ENCODE measurements around the gene ACTG2. TPM values are rescaled to one million over a fixed set of nuclear protein-coding genes. Genes with fewer than 3 reads are reported as not detected.

Gene ACTG2
- total and polyA plus RNA-seq, 2 experiments from 2014 or later, result 20.3 to 41.1 TPM

DNA sequence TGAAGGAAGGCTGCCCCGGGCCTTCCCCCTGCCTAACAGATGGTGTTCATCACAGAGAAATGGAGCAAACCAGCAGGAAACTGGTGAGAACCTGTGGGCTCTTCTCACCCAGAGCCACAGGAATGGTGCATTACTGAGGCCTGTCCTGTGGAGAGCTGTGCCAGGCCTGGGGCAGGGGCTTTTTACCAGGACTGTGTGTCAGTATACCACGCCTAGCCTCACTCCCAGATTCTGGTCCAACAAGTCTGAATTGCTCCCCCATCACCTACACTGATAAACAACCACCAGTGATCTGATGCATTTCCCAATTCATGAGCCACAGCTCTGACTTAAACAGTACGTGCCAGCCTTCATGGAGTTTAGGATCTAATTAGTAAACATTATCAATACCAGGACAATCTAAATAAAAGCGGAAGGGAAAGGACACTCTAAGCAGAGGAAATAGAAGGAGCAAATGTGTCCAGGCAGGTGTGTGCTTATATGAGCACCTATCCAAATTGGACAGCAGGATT is 24.9 kb downstream of the ACTG2 start:
- no peaks in the 10 kb centered on the region for H3K27me3 ChIP-seq
- no peaks in the 10 kb centered on the region for H3K79me2 ChIP-seq
- H3K27ac ChIP-seq, result no peak overlapping the region
- H3K9me3 ChIP-seq (ENCODE audit: low read depth), result no peaks in the 10 kb centered on the region
- WGBS (ENCODE audit: low lambda C conversion rate, missing lambda C conversion rate), result 87% methylated on average over 4 of the region's 4 CpGs
- no peak for DNase-seq (ENCODE audit: low spot score)
- TF ChIP-seq, protein P1, sequence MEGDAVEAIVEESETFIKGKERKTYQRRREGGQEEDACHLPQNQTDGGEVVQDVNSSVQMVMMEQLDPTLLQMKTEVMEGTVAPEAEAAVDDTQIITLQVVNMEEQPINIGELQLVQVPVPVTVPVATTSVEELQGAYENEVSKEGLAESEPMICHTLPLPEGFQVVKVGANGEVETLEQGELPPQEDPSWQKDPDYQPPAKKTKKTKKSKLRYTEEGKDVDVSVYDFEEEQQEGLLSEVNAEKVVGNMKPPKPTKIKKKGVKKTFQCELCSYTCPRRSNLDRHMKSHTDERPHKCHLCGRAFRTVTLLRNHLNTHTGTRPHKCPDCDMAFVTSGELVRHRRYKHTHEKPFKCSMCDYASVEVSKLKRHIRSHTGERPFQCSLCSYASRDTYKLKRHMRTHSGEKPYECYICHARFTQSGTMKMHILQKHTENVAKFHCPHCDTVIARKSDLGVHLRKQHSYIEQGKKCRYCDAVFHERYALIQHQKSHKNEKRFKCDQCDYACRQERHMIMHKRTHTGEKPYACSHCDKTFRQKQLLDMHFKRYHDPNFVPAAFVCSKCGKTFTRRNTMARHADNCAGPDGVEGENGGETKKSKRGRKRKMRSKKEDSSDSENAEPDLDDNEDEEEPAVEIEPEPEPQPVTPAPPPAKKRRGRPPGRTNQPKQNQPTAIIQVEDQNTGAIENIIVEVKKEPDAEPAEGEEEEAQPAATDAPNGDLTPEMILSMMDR (IDR thresholded peaks at IDR 0.05; ENCODE audit: poor library complexity), result no peak
- TF ChIP-seq EZH2 (IDR thresholded peaks at IDR 0.05; ENCODE audit: borderline replicate concordance) (no peak), EZH2phosphoT487 (IDR thresholded peaks at IDR 0.05; ENCODE audit: low read depth, severe bottlenecking, unreplicated experiment) (no peak)
- no peak overlapping the region for H3K4me2 ChIP-seq
- H3K4me3 ChIP-seq, result no peak overlapping the region
- H4K20me1 ChIP-seq (ENCODE audit: insufficient read depth, poor library complexity, severe bottlenecking), result no peaks in the 10 kb centered on the region
- H3K9me2 ChIP-seq (replicated peaks; ENCODE audit: insufficient read depth), result no peaks in the 10 kb centered on the region
- no peaks in the 10 kb centered on the region for H3K4me1 ChIP-seq (ENCODE audit: insufficient read depth)
- H3K36me3 ChIP-seq (replicated peaks; ENCODE audit: insufficient read depth, low read depth), result no peaks in the 10 kb centered on the region
- no peak overlapping the region for H2AFZ ChIP-seq

- no peaks in the 10 kb centered on the region for H4K20me1 ChIP-seq (ENCODE audit: insufficient read depth, poor library complexity, severe bottlenecking)
- H3K79me2 ChIP-seq, result no peaks in the 10 kb centered on the region
- WGBS (ENCODE audit: low lambda C conversion rate, missing lambda C conversion rate), result 91% methylated on average over 3 of the region's 3 CpGs
- no peak overlapping the region for H3K27ac ChIP-seq
- DNase-seq (ENCODE audit: low spot score), result no peak
- no peak overlapping the region for H2AFZ ChIP-seq
- no peaks in the 10 kb centered on the region for H3K36me3 ChIP-seq (replicated peaks; ENCODE audit: insufficient read depth, low read depth)
- H3K4me3 ChIP-seq, result no peak overlapping the region
- H3K4me2 ChIP-seq, result no peak overlapping the region
- no peaks in the 10 kb centered on the region for H3K9me3 ChIP-seq (ENCODE audit: low read depth)
- no peaks in the 10 kb centered on the region for H3K27me3 ChIP-seq
- TF ChIP-seq EZH2 (IDR thresholded peaks at IDR 0.05; ENCODE audit: borderline replicate concordance) (no peak), EZH2phosphoT487 (IDR thresholded peaks at IDR 0.05; ENCODE audit: low read depth, severe bottlenecking, unreplicated experiment) (no peak)
- TF ChIP-seq, protein P1 (IDR thresholded peaks at IDR 0.05; ENCODE audit: poor library complexity), result no peak
- no peaks in the 10 kb centered on the region for H3K9me2 ChIP-seq (replicated peaks; ENCODE audit: insufficient read depth)
- H3K4me1 ChIP-seq (ENCODE audit: insufficient read depth), result no peaks in the 10 kb centered on the region
Observed at GRCh38 chr2:73918856-73919255, 26.0 kb downstream of the ACTG2 start.

- H2AFZ ChIP-seq, result no peak overlapping the region
Observed at GRCh38 chr2:73919596-73920228, 26.9 kb downstream of the ACTG2 start.

More at GRCh38 chr2:73919596-73920228, 26.9 kb downstream of the ACTG2 start:
- Histone ChIP-seq H4K20me1 (ENCODE audit: insufficient read depth, poor library complexity, severe bottlenecking) (no peaks in the 10 kb centered on the region), H3K9me2 (replicated peaks; ENCODE audit: insufficient read depth) (no peaks in the 10 kb centered on the region), H3K4me1 (ENCODE audit: insufficient read depth) (no peaks in the 10 kb centered on the region), H3K4me2 (no peak overlapping the region), H3K9me3 (ENCODE audit: low read depth) (no peaks in the 10 kb centered on the region), H3K27me3 (no peaks in the 10 kb centered on the region), H3K4me3 (no peak overlapping the region), H3K79me2 (no peaks in the 10 kb centered on the region), H3K36me3 (replicated peaks; ENCODE audit: insufficient read depth, low read depth) (no peaks in the 10 kb centered on the region), H3K27ac (no peak overlapping the region)
- TF ChIP-seq EZH2phosphoT487 (IDR thresholded peaks at IDR 0.05; ENCODE audit: low read depth, severe bottlenecking, unreplicated experiment) (no peak), EZH2 (IDR thresholded peaks at IDR 0.05; ENCODE audit: borderline replicate concordance) (no peak)
- TF ChIP-seq, protein P1 (IDR thresholded peaks at IDR 0.05; ENCODE audit: poor library complexity), result no peak
- no peak for DNase-seq (ENCODE audit: low spot score)
- 90% methylated on average over 7 of the region's 7 CpGs for WGBS (ENCODE audit: low lambda C conversion rate, missing lambda C conversion rate)

All from hepatocyte (in vitro differentiated cells).